C1 segment of cervical spinal cord (tissue), 14 donors: ENCODE results near the gene ARHGAP29.

Experiments used
- DNase-seq, 14 donors: peaks; one replicate each; lab custom pipeline; 2025; lab: John Stamatoyannopoulos, UW

Gene ARHGAP29, protein sequence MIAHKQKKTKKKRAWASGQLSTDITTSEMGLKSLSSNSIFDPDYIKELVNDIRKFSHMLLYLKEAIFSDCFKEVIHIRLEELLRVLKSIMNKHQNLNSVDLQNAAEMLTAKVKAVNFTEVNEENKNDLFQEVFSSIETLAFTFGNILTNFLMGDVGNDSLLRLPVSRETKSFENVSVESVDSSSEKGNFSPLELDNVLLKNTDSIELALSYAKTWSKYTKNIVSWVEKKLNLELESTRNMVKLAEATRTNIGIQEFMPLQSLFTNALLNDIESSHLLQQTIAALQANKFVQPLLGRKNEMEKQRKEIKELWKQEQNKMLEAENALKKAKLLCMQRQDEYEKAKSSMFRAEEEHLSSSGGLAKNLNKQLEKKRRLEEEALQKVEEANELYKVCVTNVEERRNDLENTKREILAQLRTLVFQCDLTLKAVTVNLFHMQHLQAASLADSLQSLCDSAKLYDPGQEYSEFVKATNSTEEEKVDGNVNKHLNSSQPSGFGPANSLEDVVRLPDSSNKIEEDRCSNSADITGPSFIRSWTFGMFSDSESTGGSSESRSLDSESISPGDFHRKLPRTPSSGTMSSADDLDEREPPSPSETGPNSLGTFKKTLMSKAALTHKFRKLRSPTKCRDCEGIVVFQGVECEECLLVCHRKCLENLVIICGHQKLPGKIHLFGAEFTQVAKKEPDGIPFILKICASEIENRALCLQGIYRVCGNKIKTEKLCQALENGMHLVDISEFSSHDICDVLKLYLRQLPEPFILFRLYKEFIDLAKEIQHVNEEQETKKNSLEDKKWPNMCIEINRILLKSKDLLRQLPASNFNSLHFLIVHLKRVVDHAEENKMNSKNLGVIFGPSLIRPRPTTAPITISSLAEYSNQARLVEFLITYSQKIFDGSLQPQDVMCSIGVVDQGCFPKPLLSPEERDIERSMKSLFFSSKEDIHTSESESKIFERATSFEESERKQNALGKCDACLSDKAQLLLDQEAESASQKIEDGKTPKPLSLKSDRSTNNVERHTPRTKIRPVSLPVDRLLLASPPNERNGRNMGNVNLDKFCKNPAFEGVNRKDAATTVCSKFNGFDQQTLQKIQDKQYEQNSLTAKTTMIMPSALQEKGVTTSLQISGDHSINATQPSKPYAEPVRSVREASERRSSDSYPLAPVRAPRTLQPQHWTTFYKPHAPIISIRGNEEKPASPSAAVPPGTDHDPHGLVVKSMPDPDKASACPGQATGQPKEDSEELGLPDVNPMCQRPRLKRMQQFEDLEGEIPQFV

DNA sequence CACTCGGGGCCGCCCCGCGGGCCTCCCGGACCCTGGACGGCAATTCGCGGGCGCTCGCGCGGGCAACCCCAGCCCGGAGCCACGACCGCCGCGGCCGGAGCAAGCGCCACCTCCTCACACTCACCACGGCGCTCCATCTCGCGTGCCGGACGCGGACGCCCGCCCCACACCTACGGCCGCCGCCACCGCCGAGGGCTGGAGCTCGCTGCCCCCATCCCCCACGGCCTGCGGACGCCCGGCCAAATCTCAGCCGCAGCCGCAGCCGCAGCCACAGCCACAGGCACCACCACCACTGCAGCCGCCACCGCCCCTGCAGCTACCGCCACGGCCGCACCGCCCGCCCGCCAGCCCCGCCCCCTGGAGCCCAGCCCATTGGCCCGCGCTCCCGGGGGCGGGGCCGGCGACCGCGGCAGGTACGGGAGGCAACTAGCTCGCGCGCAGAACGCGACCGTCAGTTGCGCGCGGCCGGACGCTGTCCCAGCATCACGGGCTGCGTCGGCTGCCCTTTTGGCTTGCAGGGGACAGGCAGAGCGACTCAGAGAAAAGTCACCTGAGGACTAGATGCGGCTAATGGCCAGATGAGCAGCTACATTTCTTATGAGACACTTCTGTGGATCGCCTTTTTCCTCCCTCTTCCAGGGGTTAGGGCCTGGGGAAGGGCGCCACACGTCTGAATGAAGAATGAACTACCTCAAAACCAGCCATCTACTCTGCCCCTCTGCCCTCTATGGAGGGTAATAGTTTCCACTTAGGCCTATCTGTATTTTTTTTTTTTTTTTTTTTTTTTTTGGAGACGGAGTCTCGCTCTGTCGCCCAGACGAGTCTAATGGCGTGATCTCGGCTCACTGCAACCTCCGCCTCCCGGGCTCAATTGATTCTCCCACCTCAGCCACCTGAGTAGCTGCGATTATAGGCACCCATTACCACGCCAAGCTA is at the start of gene ARHGAP29:
Gene ARHGAP29 (minus strand): TSS at position 294 of the 936 bp plus-strand sequence. CDS start 5,973 bp downstream, outside the sequence.
- DNase-seq, result peak in 6 of 14 donors; percentile 9 to 83 (median 26)

- DNase-seq, result no peak
Observed at GRCh38 chr1:94286864-94287437, 49.6 kb upstream of the ARHGAP29 start.

DNA sequence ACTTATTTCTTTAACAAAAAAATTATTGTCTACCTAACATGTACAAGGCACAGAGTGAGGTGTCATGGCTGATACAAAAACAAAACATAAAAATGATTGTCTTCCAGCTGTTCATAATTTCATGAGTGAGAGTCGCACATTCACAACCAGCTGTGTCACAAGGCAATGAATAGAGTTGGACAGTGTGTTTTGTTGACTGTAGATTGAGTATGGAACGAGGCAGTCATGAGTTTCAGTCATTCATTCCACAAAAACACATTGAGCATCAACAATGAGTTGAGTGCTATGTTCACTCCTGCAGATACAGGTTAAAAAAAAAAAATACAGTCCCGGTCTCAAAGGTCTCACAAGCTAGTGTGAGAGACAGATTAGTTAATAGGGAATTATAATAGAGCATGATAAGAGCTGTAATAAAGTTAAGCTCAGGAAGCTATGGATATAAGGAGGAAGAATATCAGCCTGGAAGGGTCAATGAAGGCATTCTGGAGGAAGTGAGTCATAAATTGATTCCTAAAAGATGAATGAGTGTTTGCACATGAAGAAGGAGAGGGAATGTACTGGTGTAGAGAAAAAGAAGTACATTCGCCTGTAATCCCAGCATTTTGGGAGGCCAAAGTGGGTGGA is 47.8 kb upstream of the ARHGAP29 start:
- no peak for DNase-seq

DNA sequence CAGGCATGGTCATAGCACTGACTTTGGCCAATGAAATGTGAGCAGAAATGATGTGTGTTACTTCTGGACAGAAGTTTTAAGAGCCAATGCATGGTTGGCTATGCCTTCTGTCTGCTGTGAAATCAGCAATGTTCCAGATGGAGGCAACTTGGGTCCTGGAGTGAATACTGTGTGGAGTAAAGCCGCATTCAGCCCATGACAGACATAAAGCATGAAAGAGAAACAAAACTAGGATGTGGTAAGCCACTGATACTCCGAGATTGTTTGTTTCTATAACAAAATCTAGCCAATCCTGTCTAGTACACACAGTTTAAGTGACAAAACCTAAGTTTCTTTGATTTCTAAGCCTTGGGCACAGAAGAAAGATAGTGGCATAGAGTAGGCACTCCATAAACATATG is 47.1 kb upstream of the ARHGAP29 start:
- no peak for DNase-seq

- no peak for DNase-seq
Observed at GRCh38 chr1:94283462-94283861, 46.1 kb upstream of the ARHGAP29 start.

- no peak for DNase-seq
Observed at GRCh38 chr1:94282143-94282711, 44.8 kb upstream of the ARHGAP29 start.

DNA sequence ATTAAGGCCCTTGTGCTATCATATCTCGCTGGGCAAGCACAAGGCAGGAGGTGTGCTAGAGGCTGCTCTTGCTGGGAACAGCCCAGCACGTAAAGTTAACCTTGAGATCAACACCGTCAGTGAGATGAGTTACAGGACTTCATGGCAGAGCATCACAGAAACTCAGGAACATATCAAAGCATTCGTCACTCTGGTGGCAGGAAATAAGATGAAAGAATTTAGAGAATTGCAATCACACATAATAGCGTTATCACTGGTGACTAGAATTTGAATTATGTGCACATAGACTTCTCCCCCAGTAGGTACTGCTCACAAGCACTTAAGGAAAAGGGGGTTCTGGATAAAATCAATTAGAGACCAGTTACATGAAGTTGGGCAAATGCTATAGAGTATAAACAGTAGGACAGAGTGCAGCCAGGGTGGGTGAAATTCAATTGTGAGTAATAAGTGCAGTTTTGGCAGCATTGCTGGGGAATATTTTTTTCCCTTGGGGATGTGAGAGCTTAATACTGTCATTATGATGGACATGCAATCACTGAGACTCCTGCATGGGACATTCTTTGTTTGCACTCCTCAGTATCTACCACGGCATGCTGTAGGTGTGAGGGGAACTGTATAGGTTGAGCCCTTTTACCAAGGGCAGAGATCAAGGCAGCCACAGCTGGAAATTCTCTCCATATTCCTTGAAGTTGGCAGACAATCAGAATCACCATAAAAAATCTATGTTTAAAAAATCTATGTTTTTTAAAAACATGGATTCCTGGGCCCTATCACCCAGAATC is 44.2 kb upstream of the ARHGAP29 start:
- DNase-seq, result no peak

DNA sequence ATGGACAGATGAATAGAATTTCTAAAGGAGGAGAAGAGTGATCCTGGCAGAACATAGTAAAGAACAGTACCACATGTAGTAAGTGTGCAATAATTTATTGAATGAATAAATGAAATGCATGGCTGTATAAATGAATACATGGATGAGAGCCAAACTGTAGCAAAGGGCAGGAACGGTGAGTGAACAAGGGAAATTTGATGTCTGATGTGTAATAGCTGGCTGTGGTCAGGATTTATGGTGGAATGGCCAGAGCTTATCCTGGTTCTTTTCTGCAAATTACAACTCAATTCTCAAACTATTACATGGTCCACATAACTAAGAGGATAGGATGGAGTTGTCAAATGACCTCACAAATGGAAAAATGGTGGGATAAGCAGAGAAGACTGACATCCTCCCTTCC is 43.2 kb upstream of the ARHGAP29 start:
- DNase-seq, result no peak

- no peak for DNase-seq
Observed at GRCh38 chr1:94279462-94279861, 42.1 kb upstream of the ARHGAP29 start.

DNA sequence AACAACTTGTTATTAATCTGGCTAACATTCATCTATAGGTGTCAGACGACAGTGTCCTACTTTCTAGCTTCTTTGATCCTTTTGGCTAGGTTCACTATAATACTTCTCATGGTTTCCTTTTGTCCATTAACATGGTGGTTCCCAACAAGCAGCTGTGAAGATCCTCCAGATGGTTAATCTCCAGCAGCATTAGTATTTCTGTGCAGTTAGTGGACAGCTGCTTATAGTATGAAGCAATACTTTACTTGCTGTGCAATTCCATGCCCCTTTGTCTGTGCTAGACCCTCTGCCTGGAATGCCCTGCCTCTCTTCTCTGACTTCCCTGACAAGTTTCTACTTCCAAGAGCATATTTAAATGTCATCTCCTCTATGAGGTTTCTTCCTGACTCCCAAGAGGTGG is 41.7 kb upstream of the ARHGAP29 start:
- no peak for DNase-seq

DNA sequence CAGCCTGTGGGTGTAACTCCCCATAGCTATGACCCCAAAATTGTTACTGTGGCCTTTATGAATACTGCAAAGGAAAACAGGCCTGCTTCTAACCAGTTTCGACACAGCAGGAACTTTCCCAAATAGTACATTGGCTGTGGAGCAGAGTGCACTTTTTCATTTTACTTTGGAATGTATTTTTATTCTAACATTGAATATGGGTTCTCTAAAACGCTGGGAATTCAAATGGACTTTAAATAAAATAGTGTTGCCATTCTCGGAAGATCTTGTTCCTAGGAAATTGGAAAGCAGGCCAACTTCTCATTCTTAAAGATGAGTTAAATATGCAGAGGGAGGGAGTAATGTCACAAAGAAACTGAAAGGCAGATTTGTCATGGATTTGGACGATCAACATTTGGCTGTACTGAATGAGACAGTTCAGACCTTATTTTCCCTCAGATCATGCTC is 39.6 kb upstream of the ARHGAP29 start:
- peak in 1 of 14 donors; percentile 6 for DNase-seq

DNA sequence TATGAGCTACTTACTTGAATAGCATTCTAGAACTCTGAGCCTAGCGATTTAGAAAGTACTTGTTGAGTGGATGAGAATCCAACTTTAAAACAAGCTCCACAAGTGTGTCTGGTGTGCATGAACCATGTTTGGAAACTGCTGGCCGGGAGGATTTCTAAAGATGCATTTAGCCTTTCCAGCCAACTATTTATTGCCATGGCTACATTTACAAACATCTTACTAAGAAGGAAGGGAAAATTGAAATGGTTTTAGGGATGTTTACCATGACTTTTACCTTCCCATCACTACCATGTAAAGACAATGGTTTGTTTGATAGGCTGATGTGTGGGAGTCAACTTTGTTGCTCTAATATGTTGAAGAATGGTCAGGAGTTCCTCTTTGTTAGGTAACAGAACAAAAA is 37.7 kb upstream of the ARHGAP29 start:
- no peak for DNase-seq

DNA sequence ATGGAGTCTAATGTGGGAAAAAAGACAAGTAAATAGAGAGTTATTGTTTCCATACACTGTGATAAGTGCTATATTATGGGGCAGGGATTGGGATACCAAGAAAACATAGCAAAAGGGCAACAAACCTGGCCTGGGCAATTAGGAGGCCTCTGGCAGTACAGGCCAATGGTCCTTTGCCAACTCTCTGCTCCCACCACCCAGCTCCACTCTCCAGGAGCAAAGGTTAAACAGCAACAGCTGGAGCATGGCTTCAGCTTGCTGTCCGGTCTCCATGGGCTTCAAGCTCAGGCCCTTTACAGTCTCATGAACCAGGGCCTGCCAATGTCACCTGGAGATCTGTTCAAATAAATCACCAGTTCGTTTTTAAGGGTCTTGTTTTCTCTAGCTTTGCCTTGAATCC is 37.2 kb upstream of the ARHGAP29 start:
- no peak for DNase-seq

- DNase-seq, result no peak
Observed at GRCh38 chr1:94273111-94273510, 35.7 kb upstream of the ARHGAP29 start.

DNA sequence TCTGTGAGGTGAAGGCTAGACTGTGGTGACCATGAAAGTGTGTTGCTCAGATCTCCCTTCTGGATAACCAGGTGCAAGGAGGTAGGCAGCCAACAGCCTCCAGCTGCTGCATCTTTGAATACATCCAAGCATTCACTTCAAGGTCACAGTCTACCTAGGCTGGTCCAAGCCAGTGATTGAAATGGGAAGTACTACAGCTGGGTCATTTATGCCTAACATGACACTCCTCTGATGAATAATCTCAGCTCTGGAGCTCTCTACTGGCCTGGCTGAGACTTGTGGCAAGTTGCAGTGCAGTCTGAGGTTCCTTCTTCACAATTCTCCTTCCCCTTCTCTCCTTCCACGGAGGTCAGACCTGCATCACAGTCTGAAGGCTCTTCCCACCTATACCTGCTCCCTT is 35.0 kb upstream of the ARHGAP29 start:
- DNase-seq, result no peak

DNA sequence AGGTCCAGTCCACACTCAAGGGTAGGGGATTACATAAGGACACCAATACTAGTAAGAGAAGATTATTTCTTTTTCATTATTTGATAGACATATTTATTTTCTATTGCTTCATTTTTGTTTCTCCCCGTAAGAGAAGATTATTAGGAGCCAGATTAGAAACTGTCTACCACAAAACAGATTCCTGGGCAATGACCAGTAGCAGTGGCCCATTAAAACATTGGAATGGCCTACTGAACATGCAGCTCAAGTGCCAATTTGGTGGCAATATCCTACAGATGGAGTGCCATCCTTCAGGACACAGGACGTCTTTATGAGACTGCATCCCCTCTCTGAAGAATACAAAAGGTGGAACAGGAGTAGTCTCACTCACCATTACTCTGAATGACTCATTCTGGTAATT is 34.0 kb upstream of the ARHGAP29 start:
- DNase-seq, result no peak

- no peak for DNase-seq
Observed at GRCh38 chr1:94270801-94271203, 33.4 kb upstream of the ARHGAP29 start.

GRCh38 chr1:94269921-94270320 is 32.5 kb upstream of the ARHGAP29 start:
- DNase-seq, result no peak

GRCh38 chr1:94265906-94266305 is 28.5 kb upstream of the ARHGAP29 start:
- DNase-seq, result peak in 3 of 14 donors; percentile 8 to 29 (median 26)
